ENCODE data around the gene FAM83G.
"Not testable (repeated sequence)": the region's sequence is repeated elsewhere in the genome, so short reads cannot be mapped to it uniquely, and the experiment has no call there.

Gene FAM83G

DNA sequence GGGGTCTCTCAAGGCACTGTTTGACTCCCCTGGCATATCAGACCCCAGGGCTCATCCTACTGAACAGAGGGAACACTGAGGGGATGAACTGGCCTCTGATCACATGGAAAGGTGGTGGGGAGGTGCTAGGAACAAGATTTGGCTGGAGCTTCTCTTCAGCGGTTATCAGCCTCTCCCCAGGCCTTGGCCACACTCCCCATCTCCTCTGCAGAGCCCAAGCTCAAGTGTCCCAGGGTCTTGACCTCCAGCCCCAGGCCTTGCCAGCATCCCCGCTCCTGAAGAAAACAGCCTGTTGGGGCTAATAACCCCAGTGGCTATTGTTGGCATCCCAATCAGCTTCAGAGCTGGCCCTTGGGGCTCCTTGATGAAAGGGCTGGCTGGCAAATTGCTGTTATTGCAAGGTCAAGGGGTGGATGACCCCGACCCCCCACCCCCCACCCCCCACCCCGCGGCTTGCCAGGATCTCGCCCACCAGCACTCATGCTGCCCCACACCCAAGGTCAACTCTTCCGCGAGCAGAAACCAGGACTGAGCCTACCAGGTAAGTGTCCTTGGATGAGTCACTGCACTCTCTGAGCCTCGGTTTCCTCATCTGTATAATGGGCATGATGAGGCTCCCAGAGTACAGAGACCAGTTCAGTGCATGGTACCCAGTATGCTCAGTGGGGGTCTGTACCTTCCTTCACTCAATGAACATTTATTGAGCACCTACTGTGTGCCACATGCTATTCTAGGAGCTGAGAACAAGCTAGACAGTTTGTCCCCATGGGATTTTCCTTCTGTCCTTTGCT, 18.8 kb upstream of the FAM83G start:
- no peak for DNase-seq (ENCODE audit: low read depth)

GRCh38 chr17:19022747-19023146, 18.2 kb upstream of the FAM83G start:
- no peak for DNase-seq (ENCODE audit: low read depth)

- DNase-seq (ENCODE audit: low read depth), result no peak
These were observed 17.6 kb upstream of the FAM83G start for GRCh38 chr17:19022128-19022527.

DNA sequence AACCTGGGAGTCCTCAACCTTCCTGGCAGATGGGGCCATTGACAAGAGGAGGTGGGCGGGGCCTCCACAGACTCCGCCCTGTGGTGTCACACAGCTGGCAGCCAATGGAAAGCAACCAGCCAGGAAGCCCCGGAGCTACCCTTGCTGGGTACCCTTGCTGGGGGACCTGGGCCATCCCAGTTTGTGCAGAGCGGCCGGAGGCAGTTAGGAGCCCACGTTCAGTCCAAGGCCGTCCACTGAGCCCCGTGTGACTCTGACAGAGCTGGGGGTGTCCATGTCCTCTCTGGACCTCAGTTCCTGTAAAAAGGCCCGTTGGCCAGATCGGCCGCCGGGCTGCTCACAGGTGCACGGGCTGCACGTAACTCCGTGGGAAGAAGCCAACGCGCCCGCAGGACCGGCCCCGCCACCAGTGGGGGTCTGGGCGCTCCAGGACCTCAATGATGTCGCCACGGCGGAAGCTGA, 17.1 kb upstream of the FAM83G start:
- DNase-seq (ENCODE audit: low read depth), result no peak

DNA sequence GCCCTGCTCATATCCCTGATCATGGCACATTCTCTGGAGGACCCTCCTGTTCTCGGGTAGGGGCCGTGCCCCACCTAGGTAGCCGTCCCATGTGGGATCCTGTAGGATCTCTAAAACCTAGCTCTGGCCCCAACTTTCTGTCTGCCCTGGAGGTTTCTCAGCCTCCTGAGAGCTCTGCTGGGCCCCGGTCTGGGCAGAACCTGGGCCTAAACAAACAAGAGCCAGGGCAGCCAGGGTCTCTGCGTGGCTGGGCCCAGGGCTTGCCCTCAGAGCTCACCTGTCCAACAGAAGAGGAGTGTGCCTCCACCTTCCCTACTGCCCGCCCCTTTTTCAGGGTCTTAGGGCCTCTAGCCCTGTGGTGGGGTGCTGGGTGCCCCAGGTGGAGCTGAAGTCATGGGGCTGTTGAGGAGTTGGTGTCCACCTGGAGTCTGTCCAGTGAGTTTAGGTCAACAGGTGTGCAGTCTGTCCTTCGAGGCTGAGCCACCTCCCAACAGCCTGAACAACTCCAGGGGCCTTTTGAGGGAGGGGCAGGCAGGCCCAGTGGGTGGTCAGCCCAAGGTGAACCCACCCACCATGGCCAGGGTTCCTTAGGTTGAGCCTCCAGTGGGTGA, 16.6 kb upstream of the FAM83G start:
- not testable (repeated sequence) for DNase-seq (ENCODE audit: low read depth)

DNA sequence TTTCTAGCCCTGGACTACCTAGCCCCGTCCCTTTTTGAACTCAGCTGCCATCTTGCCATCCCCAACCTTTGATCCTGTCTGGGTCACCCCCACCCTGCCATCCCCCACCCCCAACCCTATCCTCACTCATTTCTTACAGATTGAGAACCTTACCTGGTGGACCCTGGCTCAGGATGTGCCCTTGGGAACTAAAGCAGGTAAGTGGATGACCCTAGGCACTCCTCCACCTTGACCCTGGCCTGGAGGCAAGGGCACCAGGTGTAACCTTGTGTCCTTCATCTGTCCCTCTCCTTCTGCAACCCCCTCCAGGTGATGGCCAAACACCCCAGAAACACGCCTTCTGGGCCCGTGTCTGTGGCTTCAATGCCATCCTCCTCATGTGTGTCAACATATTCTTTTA, 15.5 kb upstream of the FAM83G start:
- DNase-seq (ENCODE audit: low read depth), result no peak

GRCh38 chr17:19019041-19019941, 14.7 kb upstream of the FAM83G start:
- no peak for DNase-seq (ENCODE audit: low read depth)

DNA sequence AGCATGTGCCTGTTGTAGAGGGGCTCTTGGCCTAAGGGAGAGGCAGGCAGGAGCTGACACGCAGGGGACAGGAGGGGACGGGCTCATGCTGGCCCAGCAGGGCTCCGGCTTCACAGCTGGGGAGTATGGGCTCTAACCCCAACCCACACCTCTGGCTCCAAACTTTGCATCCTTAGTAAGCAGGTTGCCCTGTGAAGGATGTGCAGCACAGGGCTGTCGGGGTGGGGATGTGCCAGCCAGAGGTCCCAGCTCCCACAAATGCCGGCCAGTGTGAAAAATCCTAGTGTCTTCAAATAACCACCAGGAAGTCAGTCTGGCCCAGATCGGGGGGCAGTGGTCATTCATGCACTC, 14.0 kb upstream of the FAM83G start:
- DNase-seq (ENCODE audit: low read depth), result no peak

DNA sequence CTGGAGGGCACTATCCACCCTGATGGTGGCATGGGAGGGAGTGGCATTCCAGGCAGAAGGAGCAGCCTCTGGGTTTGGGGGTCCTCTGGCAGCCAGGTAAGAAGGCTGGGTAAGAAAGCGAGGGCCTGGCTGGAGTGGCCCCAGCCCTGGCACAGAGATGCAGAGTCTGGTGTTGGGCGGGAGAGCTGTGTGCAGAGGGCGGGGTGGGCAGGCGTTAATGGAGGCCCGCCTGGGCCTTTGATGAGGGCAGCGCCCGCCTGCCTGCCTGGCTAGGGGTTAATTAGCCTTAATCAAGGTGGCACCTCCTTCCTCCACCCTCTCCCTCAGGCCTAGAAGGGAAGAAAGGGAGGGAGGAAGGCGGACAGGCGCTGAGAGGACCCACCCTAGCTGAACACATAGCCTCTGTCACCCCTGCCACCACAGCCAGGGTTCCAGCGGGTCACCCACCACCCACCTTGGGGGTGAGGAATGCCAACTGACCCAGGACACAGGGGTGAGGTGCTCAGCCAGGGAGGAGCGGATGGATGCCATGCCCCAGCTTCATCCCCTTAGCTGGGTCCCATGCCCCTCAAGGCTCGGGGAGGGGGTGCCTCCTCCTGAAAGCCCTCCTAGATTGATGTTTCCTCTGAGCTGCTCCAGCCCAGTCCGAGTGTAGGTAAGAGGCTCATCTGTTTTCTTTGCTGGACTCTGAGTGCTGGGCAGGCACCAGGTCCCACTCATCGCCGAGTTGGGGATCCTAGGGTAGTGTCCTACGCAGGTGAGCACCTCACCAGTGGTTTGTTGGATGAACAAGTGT, 13.4 kb upstream of the FAM83G start:
- no peak for DNase-seq (ENCODE audit: low read depth)

DNA sequence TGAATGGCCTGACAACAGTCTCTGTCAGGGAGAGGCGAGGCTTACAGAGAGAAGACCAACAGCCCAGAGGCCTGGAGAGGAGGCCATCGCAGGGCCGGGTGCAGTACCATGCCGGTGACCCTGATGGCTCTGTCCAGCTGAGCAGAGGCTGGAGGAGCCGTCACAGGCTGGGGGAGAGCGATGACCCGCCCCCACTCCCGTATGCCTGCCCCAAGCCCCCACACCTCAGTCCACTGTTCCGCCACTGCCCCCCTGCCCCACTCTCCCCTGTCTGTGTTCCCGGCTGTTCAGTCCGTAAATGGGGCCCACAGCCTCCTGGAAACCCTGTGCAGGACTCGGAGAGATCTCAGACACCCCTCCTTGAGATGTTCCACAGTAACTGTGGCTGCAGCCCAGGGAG, 12.8 kb upstream of the FAM83G start:
- DNase-seq (ENCODE audit: low read depth), result no peak

DNA sequence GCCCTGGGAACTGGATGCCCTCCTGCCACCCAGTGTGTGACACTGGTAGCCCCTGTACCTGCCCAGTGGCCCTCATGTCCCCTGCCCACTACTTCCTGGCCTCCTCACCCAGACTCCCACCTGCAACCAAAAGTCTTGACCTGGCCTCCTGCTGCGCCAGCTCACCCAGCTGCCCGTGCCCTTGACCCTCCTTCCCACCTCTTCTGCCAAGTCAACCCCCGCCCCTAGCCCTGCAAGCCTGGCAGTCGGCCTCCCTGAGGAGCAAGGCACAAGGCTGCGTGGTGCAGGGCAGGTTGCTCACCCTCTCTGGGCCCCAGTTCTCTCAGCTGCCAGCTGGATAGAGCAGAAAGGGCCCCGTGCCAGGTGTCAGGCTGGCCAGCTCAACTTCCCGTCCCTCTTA, 12.3 kb upstream of the FAM83G start:
- DNase-seq (ENCODE audit: low read depth), result no peak

DNA sequence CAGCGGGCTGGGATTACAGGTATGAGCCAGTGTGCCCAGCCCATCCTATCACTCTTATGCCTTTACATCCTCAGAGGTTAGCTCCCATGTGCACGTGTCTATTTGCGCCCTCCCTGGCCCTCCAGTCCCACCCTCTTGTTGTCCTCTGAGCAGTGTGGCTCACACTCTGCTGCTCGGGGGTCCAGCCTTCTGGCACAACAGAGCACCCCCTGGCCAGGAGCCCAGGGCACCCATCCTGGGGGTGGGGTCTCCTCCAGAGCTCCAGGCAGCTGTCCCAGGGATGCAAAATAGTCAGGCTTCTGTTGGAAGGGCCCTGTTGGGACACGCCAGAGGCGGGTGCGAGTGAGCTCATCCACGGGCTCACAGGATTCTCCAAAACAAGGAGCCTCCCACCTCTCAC, 11.7 kb upstream of the FAM83G start:
- DNase-seq (ENCODE audit: low read depth), result no peak

DNA sequence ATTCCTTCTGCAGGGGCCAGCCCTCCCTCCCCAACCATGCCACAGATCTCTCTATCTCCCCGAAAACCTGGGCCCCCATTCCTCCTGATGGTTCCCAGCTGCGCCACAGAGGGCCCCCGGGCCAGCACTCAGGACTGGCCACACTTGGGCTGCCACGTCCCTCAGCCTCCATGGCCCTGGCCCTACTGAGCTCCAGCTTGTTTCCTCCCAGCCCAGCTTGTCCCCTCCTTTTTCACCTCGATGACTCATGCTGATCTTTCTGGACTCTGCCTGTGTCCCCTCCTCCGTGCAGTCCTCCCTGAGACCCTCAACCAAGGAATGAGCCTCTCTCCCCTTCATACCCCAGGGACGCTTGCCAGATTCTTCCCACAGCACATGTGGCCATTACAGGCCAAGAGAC, 10.9 kb upstream of the FAM83G start:
- DNase-seq (ENCODE audit: low read depth), result no peak

DNA sequence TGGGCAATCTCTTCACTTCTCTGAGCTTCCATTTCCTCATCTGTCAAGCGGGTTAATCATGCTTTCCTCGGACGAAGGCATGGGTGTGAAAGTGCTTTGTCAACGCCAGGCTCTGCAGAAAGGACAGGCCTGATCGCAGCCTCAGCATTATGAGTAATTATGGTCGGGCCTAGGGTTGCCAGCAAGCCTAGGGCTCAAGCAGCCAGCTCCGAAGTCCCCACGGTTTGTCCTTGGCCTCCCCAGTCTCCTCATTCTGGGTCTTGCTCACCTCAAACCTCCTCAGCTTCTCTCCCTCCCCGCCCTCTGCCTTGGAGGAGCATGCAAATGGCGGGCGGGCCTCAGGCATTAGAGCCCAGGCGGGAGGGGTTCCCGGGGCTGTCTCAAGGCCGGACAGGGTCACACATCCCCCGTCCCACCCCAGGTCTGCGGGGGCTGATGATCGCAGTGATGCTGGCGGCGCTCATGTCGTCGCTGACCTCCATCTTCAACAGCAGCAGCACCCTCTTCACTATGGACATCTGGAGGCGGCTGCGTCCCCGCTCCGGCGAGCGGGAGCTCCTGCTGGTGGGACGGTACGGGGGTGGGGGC, 10.2 kb upstream of the FAM83G start:
- no peak for DNase-seq (ENCODE audit: low read depth)

DNA sequence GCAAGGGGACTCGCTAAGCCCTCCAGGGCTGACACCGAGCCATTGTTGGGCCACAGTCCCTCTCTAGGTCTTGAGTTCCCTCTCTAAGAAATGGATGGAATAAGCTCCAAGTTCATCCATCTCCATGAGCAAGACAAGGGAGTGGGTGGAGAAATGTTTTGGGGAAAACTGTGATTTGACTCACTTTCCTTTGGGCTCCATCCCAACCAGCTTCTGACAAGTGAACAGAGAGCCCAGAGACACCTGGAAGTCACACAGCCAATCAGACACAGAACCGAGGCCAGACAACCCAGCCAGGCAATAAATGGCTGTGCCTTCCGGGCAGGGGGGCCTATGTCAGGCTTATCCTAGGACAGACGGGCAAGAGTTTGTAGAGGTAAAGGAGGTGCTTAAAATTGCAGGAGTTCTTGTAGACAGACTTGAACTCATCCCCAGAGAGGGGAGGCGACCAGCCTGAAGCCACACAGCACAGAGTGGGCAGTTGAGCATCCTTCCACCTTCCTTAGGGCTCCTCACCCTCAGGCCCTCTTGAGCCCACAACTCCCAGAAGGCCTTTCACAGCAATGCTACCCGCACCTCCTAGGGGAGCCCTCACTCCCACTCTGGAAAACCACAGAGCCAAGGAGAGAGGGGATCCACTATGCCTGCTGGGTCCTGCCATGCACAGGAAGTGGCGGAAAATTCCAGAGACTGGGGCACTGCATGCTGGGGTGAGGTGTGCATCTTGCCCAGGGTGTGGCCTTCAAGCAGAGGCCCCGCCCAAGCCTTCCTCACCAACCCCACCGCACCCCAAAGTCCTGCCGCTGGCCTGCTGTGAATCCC, 9.5 kb upstream of the FAM83G start:
- DNase-seq (ENCODE audit: low read depth), result no peak

DNA sequence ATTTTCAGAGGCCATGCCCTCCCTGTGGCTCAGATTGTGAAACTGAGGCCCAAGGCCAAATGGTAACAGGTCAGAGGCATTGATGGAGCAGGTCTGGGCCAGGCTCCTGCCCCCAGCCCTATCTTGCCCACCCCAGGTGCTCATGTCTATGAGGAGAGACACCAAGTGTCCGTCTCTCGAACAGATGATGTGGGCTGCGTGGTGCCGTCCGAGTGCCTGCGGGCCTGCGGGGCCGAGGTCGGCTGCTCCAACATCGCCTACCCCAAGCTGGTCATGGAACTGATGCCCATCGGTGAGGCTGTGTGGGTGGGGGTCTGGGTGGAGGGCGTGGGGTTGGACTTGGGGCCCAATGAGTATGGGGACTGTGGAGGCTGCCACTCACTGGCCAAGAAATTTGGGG, 8.7 kb upstream of the FAM83G start:
- no peak for DNase-seq (ENCODE audit: low read depth)

DNA sequence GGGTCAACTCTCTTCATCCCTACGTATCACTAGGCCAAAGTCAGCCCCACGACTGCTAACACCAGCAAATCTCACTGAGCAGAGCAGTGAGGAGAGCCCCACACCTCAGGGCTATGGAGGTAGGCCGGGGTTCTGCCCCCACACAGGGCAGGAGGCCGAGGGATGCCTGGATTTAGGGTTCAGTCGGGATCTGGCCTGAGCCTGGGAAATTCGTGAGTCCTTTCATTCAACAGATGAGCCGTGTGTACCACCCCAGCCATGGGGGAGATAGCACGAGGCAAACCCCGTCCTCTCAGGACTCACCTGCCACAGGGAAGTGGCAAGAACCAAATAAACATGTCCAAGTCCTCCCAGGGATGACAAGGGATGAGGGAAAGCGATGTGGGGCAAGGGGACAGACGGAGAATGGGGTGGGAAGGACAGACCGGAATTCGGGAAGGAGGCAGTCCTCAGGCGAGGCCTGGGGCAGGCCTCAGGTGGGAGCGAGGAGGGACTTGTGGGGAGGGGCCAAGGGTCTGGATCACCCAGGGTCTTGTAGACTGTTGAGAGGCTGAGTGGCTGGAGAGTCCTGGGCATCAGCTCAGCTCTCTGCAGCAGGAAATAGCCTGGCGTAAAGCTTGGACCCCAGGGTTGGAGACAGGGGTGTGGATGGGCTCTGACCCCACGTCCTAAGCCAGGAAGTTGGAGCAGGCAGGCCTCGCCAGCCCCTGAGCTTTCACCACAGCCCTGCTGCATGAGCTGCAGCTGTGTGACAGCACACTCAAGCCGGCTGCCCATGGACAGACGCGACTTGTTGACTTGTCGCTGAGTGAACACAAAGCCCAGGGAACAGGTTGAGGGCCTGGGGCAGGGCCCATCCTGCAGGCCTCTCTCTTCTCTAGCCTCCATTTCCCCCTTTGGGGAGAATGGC, 7.9 kb upstream of the FAM83G start:
- no peak for DNase-seq (ENCODE audit: low read depth)

DNA sequence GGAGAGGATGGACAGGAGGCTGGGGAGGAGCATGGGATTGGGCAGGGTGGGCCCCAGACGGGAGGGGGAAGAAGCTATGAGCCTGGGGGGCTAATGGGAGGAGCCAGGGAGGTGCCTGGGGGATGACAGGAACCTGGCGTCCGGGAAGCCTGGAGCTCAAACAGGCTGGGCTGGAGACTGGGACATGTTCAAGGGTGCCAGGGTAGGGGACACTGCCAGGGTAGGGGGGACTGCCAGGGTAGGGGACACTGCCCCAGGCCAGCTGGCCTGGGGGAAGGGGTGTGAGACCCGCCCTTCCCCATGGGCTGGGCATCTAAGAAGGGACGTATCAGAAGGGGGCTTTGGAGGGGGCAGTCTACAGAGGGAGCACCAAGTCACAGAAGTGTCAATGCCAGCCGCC, 7.0 kb upstream of the FAM83G start:
- DNase-seq (ENCODE audit: low read depth), result no peak

DNA sequence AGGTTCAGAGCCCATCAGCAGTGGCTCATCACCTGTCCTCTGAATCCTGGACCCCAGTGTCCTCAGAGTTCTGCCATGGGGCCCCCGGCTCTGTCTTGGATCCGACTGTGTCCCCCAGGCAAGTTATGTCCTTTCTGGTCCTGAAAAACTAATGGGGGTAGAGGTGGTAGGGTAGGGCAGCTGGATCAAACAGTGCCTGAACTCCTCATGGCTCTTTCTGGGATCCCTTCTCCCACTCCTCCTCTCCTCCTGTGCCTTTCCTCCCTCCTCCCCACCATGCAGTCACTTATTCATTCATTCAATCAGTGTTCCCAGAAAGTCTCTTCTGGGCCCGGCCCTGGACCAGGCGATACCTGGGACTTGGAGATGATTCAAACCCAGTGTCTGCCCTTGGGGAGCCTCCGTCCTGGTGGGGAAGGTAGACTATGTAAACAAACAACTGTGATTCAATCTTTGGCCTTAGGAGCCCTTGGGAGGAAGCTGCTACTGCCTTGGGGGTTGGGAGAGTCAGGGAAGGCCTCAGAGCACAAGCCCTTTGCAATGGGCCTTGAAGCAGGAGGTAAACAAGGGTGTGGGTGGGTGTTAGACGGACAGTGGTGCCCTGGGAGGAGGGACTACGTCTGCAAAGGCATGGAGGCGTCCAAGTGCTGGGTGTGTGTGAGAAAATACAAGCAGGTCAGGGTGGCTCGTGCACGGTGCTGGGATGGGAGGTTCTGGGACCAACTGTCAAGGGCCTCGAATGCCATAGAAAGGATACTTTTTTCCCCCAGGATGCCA, 6.4 kb upstream of the FAM83G start:
- no peak for DNase-seq (ENCODE audit: low read depth)
